GM21529 (cell line): ENCODE measurements around the gene CD22.

Experiments used
- ATAC-seq: cut with Tn5 transposase; IDR thresholded peaks from one replicate; pipeline ENCODE4 v1.9.1; 2021; ENCODE audit not compliant: unreplicated experiment

CD22 gene

DNA sequence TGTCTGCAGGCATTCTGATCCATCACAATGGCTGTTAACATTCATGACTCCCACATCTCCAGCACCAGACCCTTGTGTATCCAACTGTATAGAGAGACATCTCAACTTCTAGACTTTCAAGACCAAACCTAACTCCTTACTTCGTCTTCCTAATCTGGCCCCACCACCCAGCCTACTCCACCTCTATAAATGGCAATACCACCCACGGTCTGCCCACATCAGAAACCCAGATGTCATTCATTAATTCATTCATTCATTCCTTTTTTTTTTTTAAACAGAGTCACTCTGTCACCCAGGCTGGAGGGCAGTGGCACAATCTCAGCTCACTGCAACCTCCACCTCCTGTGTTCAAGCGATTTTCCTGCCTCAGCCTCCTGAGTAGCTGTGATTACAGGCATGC is 52.3 kb downstream of the CD22 start:
- ATAC-seq = no peak

GRCh38 chr19:35381926-35382325 is 52.9 kb downstream of the CD22 start:
- no peak for ATAC-seq

DNA sequence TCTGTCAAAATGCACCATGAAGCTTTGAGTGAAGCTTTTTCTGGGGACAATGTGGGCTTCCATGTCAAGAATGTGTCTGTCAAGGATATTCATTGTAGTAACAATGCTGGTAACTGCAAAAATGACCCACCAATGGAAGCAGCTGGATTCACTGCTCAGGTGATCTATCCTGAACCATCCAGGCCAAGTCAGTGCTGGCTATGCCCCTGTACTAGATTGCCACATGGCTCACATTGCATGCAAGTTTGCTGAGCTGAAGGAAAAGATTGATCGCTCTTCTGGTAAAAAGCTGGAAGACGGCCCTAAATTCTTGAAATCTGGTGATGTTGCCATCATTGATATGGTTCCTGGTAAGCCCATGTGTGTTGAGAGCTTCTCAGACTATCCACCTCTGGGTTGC is 54.5 kb downstream of the CD22 start:
- no peak for ATAC-seq

GRCh38 chr19:35388277-35389054 is 59.5 kb downstream of the CD22 start:
- ATAC-seq = no peak

GRCh38 chr19:35389192-35389861 is 60.3 kb downstream of the CD22 start:
- ATAC-seq = no peak

DNA sequence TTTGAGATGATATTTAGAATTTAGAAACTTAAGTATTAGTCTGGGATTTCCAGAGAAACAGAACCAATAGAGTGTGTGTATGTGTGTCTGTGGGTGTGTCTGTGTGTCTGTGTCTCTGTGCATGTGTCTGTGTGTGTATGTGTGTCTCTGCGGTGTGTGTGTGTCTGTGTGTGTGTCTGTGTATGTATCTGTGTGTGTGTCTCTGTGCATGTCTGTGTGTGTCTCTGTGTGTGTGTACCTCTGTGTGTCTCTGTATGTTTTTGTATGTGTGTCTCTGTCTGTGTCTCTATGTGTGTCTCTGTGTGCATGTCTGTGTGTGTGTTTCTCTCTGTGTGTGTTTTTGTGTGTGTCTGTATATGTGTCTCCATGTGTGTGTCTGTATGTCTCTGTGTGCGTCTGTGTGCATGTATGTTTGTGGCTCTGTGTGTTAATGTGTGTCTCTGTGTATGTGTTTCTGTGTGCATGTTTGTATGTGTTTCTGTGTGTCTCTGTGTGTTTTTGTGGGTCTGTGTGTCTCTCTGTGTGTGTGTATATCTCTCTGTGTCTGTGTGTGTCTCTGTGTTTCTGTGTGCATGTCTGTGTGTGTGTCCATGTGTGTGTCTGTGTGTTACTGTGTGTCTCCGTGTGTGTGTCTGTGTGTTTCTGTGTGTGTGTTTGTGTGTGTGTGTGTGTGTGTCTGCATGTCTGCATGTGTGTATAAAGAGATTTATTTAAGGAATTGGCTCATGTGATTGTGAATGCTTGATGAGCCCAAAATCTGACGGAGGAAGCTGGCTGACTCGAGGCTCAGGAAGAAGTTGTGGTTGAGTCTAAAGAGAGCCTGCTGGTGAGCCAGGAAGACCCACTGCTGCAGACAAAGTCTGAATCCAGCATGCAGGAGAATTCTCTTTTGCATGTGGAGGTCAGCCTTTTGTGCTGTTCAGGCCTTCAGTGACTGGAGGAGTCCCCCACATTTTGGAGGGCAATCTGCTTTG is 64.0 kb downstream of the CD22 start:
- ATAC-seq = no peak

GRCh38 chr19:35395382-35396199 is 66.6 kb downstream of the CD22 start:
- ATAC-seq = no peak

GRCh38 chr19:35396240-35396885 is 67.4 kb downstream of the CD22 start:
- no peak for ATAC-seq
